IMR-90 (cell line): ENCODE data around the gene TREML2.

Source experiments
- FOS ChIP-seq: fragments of 150-350 bp; IDR thresholded peaks from 2 replicates; pipeline ENCODE4 v1.6.1; 2016; ENCODE audit warnings: low read depth, low read length
- MAFK ChIP-seq: IDR thresholded peaks from 2 replicates; pipeline ENCODE4 v1.6.1; 2012; ENCODE audit warnings: low read depth, low read length, improper control_type of control experiment
- MXI1 ChIP-seq: IDR thresholded peaks from 2 replicates; pipeline ENCODE4 v1.6.1; 2012; ENCODE audit warnings: low read depth, mild to moderate bottlenecking, low read length, moderate library complexity, borderline replicate concordance
- RFX5 ChIP-seq: IDR thresholded peaks from 2 replicates; pipeline ENCODE4 v1.8.0; 2012; ENCODE audit warnings: low read depth, mild to moderate bottlenecking, low read length, moderate library complexity
- TF ChIP-seq, protein P1 (sequence below): conservative IDR thresholded peaks from 2 replicates; pipeline ENCODE4 v1.5.1; 2012; ENCODE audit warnings: mild to moderate bottlenecking, low read depth, low read length, improper control_type of control experiment
- TF ChIP-seq, protein P2 (sequence below): fragments of 150-350 bp; IDR thresholded peaks from 2 replicates; pipeline ENCODE4 v1.6.1; 2017; ENCODE audit warnings: mild to moderate bottlenecking, antibody characterized with exemption, low read length, low read depth

DNA sequence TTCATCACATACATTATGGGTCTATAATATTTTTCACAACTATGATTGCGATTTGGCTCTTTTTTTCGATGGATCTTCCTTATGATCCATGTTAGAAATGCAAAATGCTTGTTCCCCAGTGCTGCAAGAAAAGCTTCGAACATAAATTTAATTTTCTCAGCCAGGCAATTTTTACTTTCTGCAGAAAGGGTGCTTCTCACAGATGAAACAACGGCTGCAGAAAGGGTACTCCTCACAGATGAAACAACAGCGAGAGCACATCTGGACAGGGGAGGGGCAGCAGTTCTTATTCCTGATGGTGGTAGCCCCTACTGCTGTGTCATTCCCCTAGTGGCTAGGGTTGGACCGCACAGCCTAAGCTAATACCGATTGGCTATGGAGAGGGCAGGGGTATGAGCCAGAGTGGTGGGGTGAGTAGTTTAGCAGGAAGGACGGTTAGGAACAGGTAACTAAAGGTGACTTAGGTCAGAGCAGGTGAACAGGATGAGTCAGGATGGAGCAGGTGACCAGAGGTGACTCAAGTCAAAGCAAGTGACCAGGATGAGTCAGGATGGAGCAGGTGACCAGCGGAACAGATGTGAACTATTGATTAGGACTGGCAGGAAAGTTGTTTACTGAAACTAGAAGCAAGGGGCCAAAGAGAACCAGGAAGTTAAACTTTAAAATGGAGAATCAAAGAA is 13.8 kb upstream of the TREML2 start:
- TF ChIP-seq RFX5 = no peak
- no peak for TF ChIP-seq FOS
- TF ChIP-seq, protein P1, sequence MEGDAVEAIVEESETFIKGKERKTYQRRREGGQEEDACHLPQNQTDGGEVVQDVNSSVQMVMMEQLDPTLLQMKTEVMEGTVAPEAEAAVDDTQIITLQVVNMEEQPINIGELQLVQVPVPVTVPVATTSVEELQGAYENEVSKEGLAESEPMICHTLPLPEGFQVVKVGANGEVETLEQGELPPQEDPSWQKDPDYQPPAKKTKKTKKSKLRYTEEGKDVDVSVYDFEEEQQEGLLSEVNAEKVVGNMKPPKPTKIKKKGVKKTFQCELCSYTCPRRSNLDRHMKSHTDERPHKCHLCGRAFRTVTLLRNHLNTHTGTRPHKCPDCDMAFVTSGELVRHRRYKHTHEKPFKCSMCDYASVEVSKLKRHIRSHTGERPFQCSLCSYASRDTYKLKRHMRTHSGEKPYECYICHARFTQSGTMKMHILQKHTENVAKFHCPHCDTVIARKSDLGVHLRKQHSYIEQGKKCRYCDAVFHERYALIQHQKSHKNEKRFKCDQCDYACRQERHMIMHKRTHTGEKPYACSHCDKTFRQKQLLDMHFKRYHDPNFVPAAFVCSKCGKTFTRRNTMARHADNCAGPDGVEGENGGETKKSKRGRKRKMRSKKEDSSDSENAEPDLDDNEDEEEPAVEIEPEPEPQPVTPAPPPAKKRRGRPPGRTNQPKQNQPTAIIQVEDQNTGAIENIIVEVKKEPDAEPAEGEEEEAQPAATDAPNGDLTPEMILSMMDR = no peak
- TF ChIP-seq MAFK = no peak
- no peak for TF ChIP-seq MXI1
- TF ChIP-seq, protein P2, sequence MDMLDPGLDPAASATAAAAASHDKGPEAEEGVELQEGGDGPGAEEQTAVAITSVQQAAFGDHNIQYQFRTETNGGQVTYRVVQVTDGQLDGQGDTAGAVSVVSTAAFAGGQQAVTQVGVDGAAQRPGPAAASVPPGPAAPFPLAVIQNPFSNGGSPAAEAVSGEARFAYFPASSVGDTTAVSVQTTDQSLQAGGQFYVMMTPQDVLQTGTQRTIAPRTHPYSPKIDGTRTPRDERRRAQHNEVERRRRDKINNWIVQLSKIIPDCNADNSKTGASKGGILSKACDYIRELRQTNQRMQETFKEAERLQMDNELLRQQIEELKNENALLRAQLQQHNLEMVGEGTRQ = no peak
